Raji (cell line): ENCODE results near the gene PASK.

Experiments
- POLR2A ChIP-seq: IDR thresholded peaks from 2 replicates; pipeline ENCODE4 v1.6.1; 2011; ENCODE audit warnings: low read depth, low read length, control low read depth; ENCODE audit not compliant: insufficient read depth

The PASK gene

GRCh38 chr2:241140445-241140840, 8.8 kb downstream of the PASK start:
- no peak for TF ChIP-seq POLR2A

DNA sequence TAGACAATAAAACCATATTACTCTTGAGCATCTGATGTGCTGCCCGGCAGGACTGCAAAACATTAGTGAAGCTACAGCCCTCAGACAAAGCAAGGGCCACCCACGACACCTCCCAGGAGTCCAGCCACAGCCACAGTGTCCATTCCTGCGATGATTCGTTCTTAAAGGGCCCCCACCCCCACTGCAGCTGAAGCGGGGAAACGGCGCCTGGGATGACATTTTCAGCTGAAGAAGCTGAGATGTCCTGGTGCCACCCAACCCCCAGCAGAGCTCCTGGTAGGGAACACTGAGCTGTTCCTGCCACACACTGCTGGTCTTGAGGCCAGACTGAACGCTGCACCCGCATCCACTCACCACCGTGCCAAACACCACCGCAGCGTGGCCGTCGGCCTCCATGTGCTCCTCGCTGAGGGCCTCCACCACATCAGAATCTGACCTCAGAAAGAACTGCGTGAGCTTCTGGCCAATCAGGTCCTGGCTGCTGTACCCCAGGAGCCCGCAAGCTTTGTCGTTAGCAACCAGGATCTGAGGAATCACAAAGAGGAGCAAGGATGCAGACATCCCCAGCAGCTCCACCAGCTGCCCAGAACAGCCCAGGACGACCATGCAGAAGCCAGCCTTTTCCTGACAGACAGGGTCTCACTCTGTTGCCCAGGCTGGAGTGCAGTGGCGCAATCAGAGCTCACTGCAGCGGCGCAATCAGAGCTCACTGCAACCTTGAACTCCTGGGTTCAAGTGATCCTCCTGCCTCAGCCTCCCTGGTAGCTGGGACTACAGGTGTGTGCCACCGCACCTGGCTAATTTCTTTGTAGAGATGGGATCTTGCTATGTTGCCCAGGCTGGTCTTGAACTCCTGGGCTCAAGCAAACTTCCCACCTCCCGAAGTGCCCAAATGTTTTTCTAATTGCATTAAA, 9.5 kb downstream of the PASK start:
- no peak for TF ChIP-seq POLR2A

DNA sequence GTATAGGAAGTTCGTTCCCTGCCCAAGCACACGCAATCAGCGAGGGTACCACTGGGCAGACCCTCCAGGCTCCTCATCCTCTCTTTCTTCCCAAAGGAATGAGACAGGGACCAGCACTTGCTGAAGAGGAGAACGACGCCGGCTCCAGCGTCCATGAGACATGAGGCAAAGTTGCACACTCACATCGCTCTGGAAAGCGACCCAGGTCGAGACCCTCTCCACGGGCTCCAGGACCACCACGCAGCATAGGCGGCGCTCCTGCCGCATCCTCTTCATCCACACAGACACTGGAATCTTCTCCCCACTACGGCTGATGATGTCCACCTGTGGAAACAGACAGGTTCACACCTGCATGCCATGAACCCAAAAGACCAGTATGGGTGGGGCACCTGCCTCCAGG, 10.8 kb downstream of the PASK start:
- no peak for TF ChIP-seq POLR2A

DNA sequence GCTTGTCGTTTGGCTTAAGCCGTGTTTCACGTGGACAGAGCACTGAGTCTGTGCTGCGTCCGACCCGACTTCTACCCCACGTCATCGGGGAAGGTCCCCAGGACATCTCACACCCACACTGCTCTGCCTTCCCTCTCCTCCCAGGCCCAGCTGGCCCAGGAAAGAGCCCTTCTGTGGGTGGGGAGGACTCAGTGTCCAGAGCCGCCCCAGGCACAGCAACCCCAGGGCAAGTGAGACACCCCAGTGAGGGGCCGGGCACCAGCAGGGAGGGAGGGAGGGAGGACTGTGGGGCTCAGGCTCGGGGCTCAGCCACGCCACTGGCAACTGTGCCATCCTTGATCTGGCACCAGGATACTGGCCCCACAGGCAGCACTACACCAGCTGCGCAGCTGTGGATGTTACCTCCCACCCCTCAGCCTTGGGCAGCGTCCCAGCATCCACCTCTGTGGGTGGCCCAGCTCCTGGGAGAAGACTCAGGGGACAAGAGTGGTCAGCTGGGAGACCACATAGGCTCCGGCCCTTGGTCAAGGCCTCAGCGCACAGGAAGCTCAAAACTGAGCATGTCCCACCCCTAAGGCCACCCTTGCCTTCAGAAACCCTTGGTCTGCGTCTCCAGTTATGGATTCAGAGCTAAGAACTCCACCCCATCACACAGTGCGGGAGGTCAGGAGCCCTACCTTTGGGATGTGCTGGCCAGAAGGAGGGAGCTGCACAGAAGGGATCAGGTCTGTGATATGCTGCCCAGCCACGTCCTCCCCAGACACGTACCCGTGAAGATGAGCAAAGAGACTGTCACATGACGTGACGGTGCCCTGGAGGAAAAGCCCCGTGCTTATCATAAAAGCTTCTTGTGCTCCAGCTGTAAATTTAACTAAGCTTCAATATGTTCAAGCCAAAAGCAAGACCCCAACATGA, 11.7 kb downstream of the PASK start:
- no peak for TF ChIP-seq POLR2A

DNA sequence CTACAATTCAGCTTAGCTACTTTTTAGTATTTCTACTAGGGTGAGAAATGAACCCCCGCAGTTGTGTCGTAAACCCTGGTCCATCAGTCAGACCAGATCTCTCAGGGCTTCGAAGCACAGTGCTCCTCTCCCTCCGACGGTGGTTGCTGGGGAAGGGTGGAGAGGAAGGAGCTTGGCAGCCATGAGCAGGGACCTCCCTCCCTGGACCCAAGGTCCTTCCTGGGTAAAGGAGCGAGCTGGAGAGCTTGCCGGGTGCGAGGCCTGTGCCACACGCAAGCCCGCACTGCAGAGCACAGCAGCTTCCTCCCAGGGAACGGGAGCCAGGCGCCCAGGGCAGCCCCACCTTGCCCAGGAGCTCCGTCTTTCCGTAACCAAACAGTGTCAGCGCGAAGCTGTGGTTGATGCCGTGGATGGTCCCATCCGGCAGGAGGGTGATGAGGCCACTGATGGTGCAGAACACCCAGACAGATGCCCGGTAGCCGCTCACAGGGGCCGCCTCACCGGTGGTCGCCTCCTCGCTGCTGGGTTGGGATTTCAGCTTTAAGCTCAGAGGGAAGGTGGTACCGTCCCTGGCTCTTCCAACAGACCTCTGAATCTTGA, 12.5 kb downstream of the PASK start:
- no peak for TF ChIP-seq POLR2A

DNA sequence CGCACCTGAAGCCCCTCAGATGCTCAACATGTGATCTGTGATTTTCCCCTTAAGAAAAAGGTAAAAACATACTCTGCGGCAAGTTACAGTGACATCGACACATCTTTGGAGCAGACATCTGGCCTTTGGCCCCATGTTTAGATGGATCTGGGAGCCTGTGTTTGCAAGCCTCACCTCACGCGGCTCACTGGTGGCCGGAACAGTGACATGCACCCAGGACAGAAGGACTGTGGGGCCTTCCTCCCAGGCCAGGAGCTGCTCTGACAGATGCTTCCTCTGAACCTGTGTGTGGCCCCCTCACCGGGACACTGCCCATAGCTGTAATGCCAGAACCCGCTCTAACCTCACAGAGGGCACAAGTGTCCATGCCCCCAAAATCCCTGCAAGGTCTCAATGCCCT, 13.1 kb downstream of the PASK start:
- no peak for TF ChIP-seq POLR2A

DNA sequence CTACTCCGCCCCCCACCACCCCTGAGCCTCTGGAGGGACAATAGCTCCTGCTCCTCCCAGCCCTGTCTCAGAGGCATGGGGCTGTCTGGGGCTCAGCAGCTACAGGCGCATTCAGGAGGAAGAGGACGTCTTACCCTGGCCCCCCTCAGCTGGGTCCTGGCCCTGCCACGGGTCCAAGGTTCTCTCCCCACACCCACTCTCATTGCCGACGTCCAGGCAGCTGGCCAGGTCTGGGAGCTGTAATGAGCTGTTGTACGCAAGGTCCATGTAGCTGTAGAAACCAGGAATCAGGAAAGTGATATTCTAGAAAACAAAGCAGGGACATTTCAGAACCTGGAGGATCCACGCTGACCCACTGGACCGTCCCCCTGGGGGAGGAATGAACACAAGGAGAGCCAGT, 13.5 kb downstream of the PASK start:
- no peak for TF ChIP-seq POLR2A

- no peak for TF ChIP-seq POLR2A
Observed at GRCh38 chr2:241134711-241135110, 14.6 kb downstream of the PASK start.

DNA sequence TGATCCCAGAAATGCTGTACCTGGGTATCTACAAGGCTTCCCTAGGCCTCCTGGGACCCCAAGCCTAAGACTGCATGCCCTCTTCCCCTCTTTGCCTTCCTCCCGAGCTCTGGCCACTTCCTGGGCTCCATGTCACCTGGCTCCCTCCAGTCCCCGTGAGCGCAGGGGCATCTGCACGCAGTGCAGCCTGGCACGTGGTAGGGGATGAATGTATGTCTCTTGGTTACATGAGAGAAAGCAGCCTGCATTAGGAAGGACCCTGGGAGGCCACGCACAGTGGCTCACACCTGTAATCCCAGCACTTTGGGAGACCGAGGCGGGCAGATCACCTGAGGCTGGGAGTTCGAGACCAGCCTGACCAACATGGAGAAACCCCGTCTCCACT, 15.8 kb downstream of the PASK start:
- no peak for TF ChIP-seq POLR2A

GRCh38 chr2:241132538-241133435, 16.5 kb downstream of the PASK start:
- no peak for TF ChIP-seq POLR2A

DNA sequence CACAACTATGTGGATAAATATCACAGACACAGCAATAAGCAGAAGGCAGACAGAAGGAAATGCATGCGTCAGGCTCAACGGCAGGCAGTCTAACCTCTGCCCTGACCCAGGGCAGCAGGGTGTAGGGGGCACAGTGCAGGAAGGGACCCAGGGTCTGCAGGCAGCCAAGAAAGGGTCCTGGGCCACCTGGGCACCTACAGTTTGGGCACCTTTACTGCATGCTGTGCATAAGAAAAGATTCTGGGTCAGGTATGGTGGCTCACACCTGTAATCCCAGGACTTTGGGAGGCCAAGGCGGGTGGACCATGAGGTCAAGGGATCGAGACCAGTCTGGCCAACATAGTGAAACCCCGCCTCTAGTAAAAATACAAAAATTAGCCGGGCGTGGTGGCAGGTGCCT, 17.7 kb downstream of the PASK start:
- TF ChIP-seq POLR2A: no peak

DNA sequence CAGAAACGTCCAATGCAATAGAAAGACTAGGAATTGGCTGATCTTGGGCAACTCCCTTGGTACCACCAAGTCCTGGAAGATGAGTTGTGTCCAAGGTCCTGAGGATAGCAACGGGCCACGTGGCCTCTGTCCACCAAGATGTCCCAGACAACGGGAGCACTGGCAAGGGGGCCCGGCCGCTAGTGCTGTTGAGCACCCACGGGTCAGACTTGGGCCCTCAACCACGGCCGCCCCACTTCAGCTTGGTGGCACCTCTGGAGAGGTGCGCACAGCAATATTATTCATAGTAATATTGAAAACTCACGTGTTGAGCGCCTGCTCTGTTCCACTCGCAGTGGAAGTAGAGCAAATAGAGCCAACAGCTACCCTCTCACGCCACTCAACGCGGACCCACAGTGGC, 19.0 kb downstream of the PASK start:
- TF ChIP-seq POLR2A: no peak

DNA sequence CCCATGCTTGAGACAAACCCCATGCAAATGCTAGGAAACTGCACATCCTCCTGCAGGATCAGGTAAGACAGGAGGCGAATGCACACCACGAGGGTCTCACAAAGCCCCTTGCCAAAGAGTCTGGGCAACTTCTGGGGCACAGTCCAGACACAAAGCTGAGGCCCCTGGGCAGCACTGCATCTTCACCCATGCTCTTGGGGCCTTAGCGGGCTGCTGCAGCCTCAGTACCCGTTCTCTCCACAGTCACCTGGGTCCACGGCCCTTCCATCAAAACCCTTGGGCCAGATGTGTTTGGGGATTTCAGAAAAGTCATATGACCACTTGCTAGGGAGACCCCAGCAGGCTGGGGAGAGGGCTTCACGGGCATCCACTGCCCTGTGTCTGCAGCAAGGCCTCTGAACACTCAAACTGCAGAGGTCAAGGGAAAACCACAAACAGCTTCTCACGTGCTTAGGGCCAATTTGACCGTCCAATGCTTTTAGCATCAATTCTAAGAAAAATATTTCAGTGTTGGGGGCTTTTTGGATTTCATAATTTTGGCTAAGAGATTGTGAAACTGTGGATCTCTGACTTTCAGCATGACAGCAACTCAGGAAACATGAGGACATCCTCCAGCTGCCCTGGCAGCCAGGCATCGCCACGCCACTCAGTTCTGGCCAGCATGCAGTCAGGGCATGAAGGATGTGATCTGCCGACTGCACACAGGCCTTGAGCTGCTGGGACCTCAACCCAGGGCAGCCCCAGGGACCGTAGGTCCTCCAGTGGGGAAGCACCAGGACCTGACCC, 20.0 kb downstream of the PASK start:
- no peak for TF ChIP-seq POLR2A

DNA sequence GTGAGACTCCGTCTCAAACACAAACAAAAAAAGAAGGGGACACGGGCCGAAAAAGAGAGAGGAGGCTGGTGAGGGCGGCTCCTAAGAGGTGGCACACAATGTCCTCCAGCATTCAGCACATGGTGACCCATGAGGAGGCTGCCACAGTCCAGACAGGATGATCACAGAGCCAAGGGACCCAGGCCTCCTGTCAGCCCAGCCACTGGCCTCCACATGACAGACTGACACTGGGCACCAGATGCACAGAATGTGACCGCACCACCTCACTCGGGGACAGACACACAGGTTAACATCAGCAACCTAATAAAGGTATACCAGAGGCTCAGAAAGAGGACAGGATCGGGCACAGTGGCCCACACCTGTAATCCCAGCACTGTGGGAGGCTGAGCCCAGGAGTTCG, 21.0 kb downstream of the PASK start:
- TF ChIP-seq POLR2A: no peak
